Measurements from ENCODE around the gene CENPO.

GRCh38 chr2:24833821-24834732 is 40.9 kb downstream of the CENPO start:
- TF ChIP-seq, protein P1, sequence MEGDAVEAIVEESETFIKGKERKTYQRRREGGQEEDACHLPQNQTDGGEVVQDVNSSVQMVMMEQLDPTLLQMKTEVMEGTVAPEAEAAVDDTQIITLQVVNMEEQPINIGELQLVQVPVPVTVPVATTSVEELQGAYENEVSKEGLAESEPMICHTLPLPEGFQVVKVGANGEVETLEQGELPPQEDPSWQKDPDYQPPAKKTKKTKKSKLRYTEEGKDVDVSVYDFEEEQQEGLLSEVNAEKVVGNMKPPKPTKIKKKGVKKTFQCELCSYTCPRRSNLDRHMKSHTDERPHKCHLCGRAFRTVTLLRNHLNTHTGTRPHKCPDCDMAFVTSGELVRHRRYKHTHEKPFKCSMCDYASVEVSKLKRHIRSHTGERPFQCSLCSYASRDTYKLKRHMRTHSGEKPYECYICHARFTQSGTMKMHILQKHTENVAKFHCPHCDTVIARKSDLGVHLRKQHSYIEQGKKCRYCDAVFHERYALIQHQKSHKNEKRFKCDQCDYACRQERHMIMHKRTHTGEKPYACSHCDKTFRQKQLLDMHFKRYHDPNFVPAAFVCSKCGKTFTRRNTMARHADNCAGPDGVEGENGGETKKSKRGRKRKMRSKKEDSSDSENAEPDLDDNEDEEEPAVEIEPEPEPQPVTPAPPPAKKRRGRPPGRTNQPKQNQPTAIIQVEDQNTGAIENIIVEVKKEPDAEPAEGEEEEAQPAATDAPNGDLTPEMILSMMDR (conservative IDR thresholded peaks at IDR 0.05 in 1 of 2, IDR thresholded peaks at IDR 0.05 in 1 of 2; ENCODE audit: low read depth in 1 of 2, low read length in 2 of 2): no peak
- no peak for TF ChIP-seq EZH2 (IDR thresholded peaks at IDR 0.05; ENCODE audit: low read length, missing control alignments)

All from fibroblast of lung (primary cell).